RWPE2 (cell line): ENCODE measurements around the gene GNMT.

Source experiments
- ATAC-seq: fragments of 200-7000 bp; cut with Tn5 transposase; 3 replicates; pipeline ENCODE4 v1.9.1; 2021; ENCODE audit warnings: low read depth
- DNase-seq: peaks from one replicate; pipeline ENCODE4 v3.0.0-alpha.2; 2020; ENCODE audit warnings: low spot score
- H3K27ac ChIP-seq: fragments of 450-650 bp; 2 replicates; pipeline ENCODE4 v1.5.1; 2017; ENCODE audit warnings: mild to moderate bottlenecking; ENCODE audit not compliant: poor library complexity, severe bottlenecking
- H3K27me3 ChIP-seq: fragments of 250-450 bp; sonication (Bioruptor Pico); 2 replicates; pipeline ENCODE4 v1.5.1; 2021; ENCODE audit warnings: mild to moderate bottlenecking, moderate library complexity; ENCODE audit not compliant: insufficient read depth, poor library complexity, severe bottlenecking
- H3K36me3 ChIP-seq: fragments of 250-450 bp; sonication (Bioruptor Pico); 2 replicates; pipeline ENCODE4 v1.5.1; 2020; ENCODE audit warnings: low read depth, mild to moderate bottlenecking, moderate library complexity
- H3K4me1 ChIP-seq: fragments of 250-450 bp; sonication (Bioruptor Pico); 2 replicates; pipeline ENCODE4 v1.5.1; 2021; ENCODE audit warnings: mild to moderate bottlenecking, moderate library complexity; ENCODE audit not compliant: insufficient read depth, poor library complexity, severe bottlenecking
- H3K4me3 ChIP-seq: fragments of 250-450 bp; sonication (Bioruptor Pico); 2 replicates; pipeline ENCODE4 v1.5.1; 2021; ENCODE audit warnings: mild to moderate bottlenecking, moderate library complexity; ENCODE audit not compliant: severe bottlenecking
- H3K9me3 ChIP-seq: fragments of 250-450 bp; sonication (Bioruptor Pico); 2 replicates; pipeline ENCODE4 v1.5.1; 2021; ENCODE audit warnings: mild to moderate bottlenecking, moderate library complexity; ENCODE audit not compliant: severe bottlenecking
- CTCF ChIP-seq: fragments of 450-650 bp; IDR thresholded peaks from one replicate; pipeline ENCODE4 v1.5.1; 2017; ENCODE audit warnings: mild to moderate bottlenecking, moderate library complexity; ENCODE audit not compliant: poor library complexity, severe bottlenecking

GNMT gene

GRCh38 chr6:42971746-42972327, 11.3 kb downstream of the GNMT start:
- no peaks in the 10 kb centered on the region for H3K9me3 ChIP-seq
- no peak overlapping the region for H3K27ac ChIP-seq
- no peaks in the 10 kb centered on the region for H3K36me3 ChIP-seq
- DNase-seq = no peak
- TF ChIP-seq CTCF = no peak
- peaks cover 5% of the 10 kb centered on the region for H3K4me1 ChIP-seq
- no peaks in the 10 kb centered on the region for H3K27me3 ChIP-seq
- H3K4me3 ChIP-seq = no peak overlapping the region
- ATAC-seq = no peak

GRCh38 chr6:42973926-42974325, 13.4 kb downstream of the GNMT start:
- Histone ChIP-seq H3K27me3 (no peaks in the 10 kb centered on the region), H3K9me3 (no peaks in the 10 kb centered on the region), H3K36me3 (no peaks in the 10 kb centered on the region; the same call in 1 of the 2 replicates), H3K4me1 (peaks cover 7% of the 10 kb centered on the region), H3K4me3 (no peak overlapping the region), H3K27ac (no peak overlapping the region)
- no peak for ATAC-seq
- TF ChIP-seq CTCF = no peak
- DNase-seq = no peak

- no peaks in the 10 kb centered on the region for H3K9me3 ChIP-seq
- H3K4me3 ChIP-seq = no peak overlapping the region
- ATAC-seq = no peak
- TF ChIP-seq CTCF = no peak
- peaks cover 7% of the 10 kb centered on the region for H3K4me1 ChIP-seq
- no peak for DNase-seq
- no peaks in the 10 kb centered on the region for H3K27me3 ChIP-seq
- no peaks in the 10 kb centered on the region; the same call in 1 of the 2 replicates for H3K36me3 ChIP-seq
- no peak overlapping the region for H3K27ac ChIP-seq
Observed at GRCh38 chr6:42974919-42975505, 14.5 kb downstream of the GNMT start.

- Histone ChIP-seq H3K36me3 (no peaks in the 10 kb centered on the region; the same call in 1 of the 2 replicates), H3K27me3 (no peaks in the 10 kb centered on the region), H3K9me3 (no peaks in the 10 kb centered on the region), H3K27ac (peak overlapping the region; percentile 69), H3K4me1 (peaks cover 2% of the 10 kb centered on the region), H3K4me3 (peak overlapping the region; percentile 84)
- DNase-seq = no peak
- no peak for TF ChIP-seq CTCF
- no peak; the same call in 2 of the 3 replicates for ATAC-seq
Observed at GRCh38 chr6:42978487-42978838, 17.9 kb downstream of the GNMT start.
